Measurements from ENCODE around the gene CCT2.

DNA sequence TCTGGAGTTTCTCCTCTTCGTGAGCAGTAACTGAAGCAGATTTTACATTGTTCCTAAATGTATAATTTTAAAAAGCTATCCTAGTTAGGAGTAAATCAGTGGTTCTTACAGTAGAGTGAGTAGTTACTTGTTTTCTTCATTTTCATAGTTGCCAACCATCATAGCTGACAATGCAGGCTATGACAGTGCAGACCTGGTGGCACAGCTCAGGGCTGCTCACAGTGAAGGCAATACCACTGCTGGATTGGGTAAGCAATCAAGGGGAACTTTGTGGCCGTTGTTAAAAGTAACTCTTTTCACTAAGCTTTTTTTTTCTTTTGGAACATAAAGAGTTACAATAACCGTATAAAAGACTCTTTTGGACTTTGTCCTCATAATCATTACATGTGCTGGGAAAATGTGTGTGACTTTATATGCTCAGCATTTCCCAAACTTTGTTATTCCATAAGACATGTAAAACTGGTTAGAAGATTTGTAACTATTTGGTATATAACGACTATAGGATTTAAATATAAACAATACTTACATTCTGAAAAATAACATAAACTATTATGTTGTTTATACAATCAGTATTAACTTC, 13.0 kb downstream of the CCT2 start:
- TF ChIP-seq ZNF274 (IDR thresholded peaks at IDR 0.05; ENCODE audit: low read depth, low read length) (no peak), POLR2A (IDR thresholded peaks at IDR 0.05; ENCODE audit: borderline replicate concordance, extremely low read depth, insufficient read depth, insufficient read length) (no peak)
- TF ChIP-seq, protein P1, sequence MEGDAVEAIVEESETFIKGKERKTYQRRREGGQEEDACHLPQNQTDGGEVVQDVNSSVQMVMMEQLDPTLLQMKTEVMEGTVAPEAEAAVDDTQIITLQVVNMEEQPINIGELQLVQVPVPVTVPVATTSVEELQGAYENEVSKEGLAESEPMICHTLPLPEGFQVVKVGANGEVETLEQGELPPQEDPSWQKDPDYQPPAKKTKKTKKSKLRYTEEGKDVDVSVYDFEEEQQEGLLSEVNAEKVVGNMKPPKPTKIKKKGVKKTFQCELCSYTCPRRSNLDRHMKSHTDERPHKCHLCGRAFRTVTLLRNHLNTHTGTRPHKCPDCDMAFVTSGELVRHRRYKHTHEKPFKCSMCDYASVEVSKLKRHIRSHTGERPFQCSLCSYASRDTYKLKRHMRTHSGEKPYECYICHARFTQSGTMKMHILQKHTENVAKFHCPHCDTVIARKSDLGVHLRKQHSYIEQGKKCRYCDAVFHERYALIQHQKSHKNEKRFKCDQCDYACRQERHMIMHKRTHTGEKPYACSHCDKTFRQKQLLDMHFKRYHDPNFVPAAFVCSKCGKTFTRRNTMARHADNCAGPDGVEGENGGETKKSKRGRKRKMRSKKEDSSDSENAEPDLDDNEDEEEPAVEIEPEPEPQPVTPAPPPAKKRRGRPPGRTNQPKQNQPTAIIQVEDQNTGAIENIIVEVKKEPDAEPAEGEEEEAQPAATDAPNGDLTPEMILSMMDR (IDR thresholded peaks at IDR 0.05 in 2 of 3, conservative IDR thresholded peaks at IDR 0.05 in 1 of 3; ENCODE audit: borderline replicate concordance in 1 of 3, insufficient read depth in 1 of 3, low read depth in 2 of 3, low read length in 2 of 3): no peak
